ENCODE data around the gene MPP7. TPM values are rescaled to one million over a fixed set of nuclear protein-coding genes. Genes with fewer than 3 reads are reported as not detected.

MPP7 gene
- total RNA-seq, 3 donors from 2014 or later = 2.9 to 20.3 (median 18.0) TPM

GRCh38 chr10:28293236-28294168 is 9.4 kb downstream of the MPP7 start:
- intact Hi-C loops (cut with DNase I; ENCODE audit: low total_unique reads) = no loop called here

GRCh38 chr10:28291881-28292297 is 11.0 kb downstream of the MPP7 start:
- intact Hi-C loops (cut with DNase I; ENCODE audit: low total_unique reads) = no loop called here
- TF ChIP-seq CTCF (IDR thresholded peaks at IDR 0.05) (no peak), POLR2AphosphoS5 (IDR thresholded peaks at IDR 0.05) (no peak), POLR2A (IDR thresholded peaks at IDR 0.05) (no peak)
- no peak for DNase-seq (ENCODE audit: low spot score in 2 of 2)
- Histone ChIP-seq H3K9me3 (no peaks in the 10 kb centered on the region), H3K4me1 (no peaks in the 10 kb centered on the region), H3K27ac (no peak overlapping the region), H3K4me3 (no peak overlapping the region), H3K36me3 (no peaks in the 10 kb centered on the region), H3K27me3 (no peaks in the 10 kb centered on the region)

More at GRCh38 chr10:28293236-28294168, 9.4 kb downstream of the MPP7 start:
- no peak for TF ChIP-seq POLR2A (IDR thresholded peaks at IDR 0.05)
- no peak for TF ChIP-seq POLR2AphosphoS5 (IDR thresholded peaks at IDR 0.05)
- no peak for TF ChIP-seq CTCF (IDR thresholded peaks at IDR 0.05)
- Histone ChIP-seq H3K27ac (no peak overlapping the region), H3K27me3 (no peaks in the 10 kb centered on the region), H3K36me3 (no peaks in the 10 kb centered on the region), H3K4me1 (no peaks in the 10 kb centered on the region), H3K4me3 (no peak overlapping the region), H3K9me3 (no peaks in the 10 kb centered on the region)
- DNase-seq (ENCODE audit: low spot score in 2 of 2) = no peak

- intact Hi-C loops (cut with DNase I; ENCODE audit: low total_unique reads) = no loop called here
- no peak for DNase-seq (ENCODE audit: low spot score in 2 of 2)
These were observed 17.0 kb downstream of the MPP7 start for GRCh38 chr10:28285816-28286215.

GRCh38 chr10:28284126-28284525 is 18.7 kb downstream of the MPP7 start:
- DNase-seq (ENCODE audit: low spot score in 2 of 2) = no peak
- Histone ChIP-seq H3K4me1 (no peaks in the 10 kb centered on the region), H3K9me3 (no peaks in the 10 kb centered on the region), H3K36me3 (no peaks in the 10 kb centered on the region), H3K4me3 (no peak overlapping the region), H3K27ac (peak overlapping the region; percentile 8 to 23), H3K27me3 (no peaks in the 10 kb centered on the region)
- intact Hi-C loops (cut with DNase I; ENCODE audit: low total_unique reads) = no loop called here
- TF ChIP-seq POLR2A (IDR thresholded peaks at IDR 0.05) (no peak), CTCF (IDR thresholded peaks at IDR 0.05) (no peak), POLR2AphosphoS5 (IDR thresholded peaks at IDR 0.05) (no peak)

More at GRCh38 chr10:28285816-28286215, 17.0 kb downstream of the MPP7 start:
- Histone ChIP-seq H3K27me3 (no peaks in the 10 kb centered on the region), H3K4me1 (no peaks in the 10 kb centered on the region), H3K27ac (no peak overlapping the region), H3K36me3 (no peaks in the 10 kb centered on the region), H3K9me3 (no peaks in the 10 kb centered on the region), H3K4me3 (no peak overlapping the region)
- TF ChIP-seq CTCF (IDR thresholded peaks at IDR 0.05) (no peak), POLR2A (IDR thresholded peaks at IDR 0.05) (no peak), POLR2AphosphoS5 (IDR thresholded peaks at IDR 0.05) (no peak)

GRCh38 chr10:28283251-28283650 is 19.6 kb downstream of the MPP7 start:
- H3K4me1 ChIP-seq = no peaks in the 10 kb centered on the region
- TF ChIP-seq POLR2A (IDR thresholded peaks at IDR 0.05) (no peak), POLR2AphosphoS5 (IDR thresholded peaks at IDR 0.05) (no peak), CTCF (IDR thresholded peaks at IDR 0.05) (no peak)
- intact Hi-C loops (cut with DNase I; ENCODE audit: low total_unique reads) = no loop called here
- H3K27ac ChIP-seq = peak overlapping the region; percentile 8 to 23
- DNase-seq (ENCODE audit: low spot score in 2 of 2) = no peak
- no peaks in the 10 kb centered on the region for H3K36me3 ChIP-seq
- no peak overlapping the region for H3K4me3 ChIP-seq
- no peaks in the 10 kb centered on the region for H3K9me3 ChIP-seq
- no peaks in the 10 kb centered on the region for H3K27me3 ChIP-seq

Data from breast epithelium (tissue), 4 donors.